HUDEP-2 (cell line): ENCODE results near the gene FAM168A.

Experiments used
- DNase-seq, 76 experiments: peaks; one replicate each; lab custom pipeline; 2025; ENCODE audit not compliant: unreplicated experiment in 76 of 76; lab: John Stamatoyannopoulos, UW

The FAM168A gene

DNA sequence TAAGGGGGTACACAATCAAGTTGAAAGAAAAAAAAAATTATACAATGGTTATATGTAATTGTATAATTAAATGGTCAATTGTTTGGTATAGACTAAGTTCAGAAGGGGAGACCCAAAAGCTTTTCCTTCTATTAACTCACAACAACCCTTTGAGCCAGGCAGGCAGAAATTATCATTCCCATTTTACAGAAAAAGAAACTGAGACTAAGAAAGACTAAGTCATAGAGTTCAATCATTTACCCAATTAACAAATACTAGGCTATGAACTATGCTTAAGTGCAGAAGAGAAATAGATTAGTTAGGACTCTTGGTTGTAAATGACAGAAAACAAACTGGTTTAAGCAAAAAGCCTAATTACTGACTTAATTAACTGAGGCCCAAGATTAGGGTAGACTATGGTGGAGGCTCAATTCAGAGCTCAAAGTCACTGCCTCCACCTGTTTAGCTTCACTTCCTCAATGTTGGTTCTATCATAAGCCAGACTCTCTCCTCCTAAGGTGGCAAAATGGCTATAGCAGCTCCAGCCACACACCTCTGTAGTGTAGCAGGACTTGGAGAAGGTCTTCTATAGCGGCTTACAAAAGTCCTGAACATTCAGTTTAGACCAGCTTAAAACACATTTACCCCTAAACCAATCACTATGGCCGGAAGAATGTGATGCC is 34.2 kb downstream of the FAM168A start:
- no peak for DNase-seq

DNA sequence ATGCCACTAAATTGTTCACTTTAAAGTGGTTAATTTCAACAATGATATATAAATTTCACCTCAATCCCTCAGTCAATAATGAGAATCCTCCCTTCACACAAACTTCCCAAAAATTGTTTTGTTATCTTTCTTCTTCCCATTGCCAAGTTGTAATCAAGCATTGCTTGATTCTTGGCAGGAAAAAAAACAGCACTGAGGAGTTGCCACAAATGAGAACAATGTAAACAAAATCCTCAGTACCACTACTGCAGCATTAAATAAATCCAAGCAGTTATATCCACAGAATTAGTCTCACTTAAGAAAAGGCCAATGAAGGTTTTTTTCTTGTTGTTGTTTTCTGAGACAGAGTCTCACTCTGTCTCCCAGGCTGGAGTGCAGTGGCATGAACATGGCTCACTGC is 38.2 kb downstream of the FAM168A start:
- DNase-seq: no peak

DNA sequence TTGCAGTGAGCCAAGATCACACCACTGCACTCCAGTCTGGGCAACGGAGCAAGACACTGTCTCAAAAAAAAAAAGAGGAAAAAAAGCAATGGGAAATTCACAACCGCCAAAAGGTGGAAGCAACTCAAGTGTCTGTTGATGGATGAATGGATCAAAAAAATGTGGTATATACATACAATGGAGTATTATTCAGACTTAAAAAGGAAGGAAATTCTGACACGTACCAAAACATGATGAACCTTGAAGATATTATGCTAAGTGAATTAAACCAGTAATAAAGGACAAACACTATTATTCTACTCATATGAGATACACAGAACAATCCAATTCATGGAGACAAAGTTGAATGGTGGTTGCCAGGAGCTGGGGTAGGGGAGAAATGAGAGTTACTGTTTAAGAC is 40.9 kb downstream of the FAM168A start:
- DNase-seq: no peak

DNA sequence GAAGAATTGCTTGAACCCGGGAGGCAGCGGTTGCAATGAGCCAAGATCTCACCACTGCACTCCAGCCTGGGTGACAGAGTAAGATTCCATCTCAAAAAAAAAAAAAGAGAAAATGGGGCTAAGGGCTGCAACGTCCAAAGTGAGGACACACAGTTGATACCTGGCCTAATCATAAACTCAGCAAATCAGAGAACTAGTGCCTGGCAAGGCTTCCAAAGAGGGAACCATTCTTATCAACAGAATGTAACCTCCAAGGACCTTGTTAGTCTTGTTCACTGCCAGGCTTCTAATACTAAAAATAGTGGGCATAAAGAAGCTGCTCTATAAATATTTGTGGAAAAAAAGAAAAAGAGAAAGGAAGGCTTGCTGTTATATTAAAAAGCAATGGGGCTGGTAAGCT is 42.3 kb downstream of the FAM168A start:
- DNase-seq: no peak

DNA sequence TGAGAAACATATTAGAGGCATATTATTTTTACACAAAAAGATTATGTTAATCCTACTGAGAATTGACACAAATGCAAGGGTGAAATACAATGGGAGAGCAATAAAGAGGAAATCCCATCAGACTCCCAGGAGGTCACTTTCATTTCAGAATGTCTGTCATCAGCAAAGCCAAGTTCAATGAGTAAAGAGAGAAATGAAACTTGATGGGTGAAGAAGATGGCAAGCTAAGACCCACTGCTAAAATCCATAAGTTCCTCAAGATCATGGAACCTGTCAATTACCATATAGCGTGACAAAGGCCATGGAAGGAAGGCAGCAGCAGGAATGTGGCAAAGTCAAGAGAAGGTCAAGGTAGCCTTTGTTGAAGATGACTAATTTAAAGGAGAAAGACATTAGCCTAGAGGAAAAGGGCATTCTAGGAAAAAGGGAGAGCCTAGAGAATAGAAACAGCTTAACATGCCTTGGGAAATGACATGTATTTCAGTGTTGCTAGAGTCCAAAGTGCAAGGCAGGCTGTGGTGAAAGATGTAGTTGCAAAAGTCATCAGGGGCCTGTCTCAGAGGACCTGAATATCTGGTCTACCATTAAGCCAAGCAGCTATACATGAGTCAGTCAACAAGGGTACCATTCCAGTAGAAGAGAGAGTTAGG is 43.1 kb downstream of the FAM168A start:
- DNase-seq: no peak

DNA sequence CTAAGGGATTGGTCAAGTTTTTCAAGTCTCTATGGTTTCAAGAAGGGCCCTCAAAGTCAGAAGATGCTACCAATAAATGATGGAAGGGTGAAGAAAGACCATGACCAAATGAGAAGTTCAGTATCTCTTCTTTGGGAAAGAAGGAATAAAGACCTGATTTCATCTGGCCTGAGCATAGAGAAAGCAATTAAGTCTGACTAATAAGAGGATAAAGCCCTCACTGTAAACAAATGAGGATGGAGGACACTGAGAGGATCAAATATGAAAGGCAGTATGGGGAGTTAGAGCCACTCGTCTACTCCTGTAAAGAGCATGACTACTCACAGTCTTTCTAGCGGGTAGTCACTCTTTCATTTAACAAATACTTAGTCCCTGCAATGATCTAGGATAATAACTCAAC is 44.6 kb downstream of the FAM168A start:
- no peak for DNase-seq

DNA sequence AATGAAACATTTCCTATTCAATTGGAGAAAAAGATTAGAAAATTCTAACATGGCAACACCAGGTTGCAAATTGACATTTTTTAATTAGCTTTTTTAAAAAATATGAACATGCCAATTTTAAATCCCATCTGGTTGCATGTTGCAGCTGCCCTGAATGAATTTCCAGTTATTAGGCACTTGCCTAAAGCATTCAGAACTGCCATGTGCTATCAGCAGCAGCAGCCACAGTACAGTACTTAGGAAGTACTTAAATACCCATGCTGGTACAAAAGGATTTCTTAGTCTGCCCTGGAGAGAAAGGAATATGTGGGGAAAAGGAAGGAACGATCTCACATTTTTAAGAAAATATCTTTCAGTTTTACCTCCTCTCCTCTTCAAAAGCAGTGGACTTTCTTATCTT is 46.2 kb downstream of the FAM168A start:
- DNase-seq: no peak

DNA sequence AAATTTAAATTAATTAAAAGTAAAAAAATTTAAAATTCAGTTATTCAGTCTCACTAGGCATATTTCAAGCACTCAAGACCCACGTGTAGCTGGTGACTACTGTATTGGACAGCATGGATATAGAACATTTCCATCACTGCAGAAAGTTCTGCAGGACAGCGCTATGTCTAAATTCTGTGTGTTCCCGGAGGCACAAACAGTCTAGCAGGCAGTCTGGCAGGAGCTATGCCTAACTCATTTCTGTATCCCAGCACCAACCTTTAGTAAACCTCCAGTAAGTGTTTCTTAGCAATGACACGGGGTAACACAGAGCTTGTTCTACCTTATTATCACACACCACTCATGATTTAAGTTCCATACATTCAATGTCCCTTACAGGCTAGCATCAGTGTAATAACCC is 48.5 kb downstream of the FAM168A start:
- no peak for DNase-seq

DNA sequence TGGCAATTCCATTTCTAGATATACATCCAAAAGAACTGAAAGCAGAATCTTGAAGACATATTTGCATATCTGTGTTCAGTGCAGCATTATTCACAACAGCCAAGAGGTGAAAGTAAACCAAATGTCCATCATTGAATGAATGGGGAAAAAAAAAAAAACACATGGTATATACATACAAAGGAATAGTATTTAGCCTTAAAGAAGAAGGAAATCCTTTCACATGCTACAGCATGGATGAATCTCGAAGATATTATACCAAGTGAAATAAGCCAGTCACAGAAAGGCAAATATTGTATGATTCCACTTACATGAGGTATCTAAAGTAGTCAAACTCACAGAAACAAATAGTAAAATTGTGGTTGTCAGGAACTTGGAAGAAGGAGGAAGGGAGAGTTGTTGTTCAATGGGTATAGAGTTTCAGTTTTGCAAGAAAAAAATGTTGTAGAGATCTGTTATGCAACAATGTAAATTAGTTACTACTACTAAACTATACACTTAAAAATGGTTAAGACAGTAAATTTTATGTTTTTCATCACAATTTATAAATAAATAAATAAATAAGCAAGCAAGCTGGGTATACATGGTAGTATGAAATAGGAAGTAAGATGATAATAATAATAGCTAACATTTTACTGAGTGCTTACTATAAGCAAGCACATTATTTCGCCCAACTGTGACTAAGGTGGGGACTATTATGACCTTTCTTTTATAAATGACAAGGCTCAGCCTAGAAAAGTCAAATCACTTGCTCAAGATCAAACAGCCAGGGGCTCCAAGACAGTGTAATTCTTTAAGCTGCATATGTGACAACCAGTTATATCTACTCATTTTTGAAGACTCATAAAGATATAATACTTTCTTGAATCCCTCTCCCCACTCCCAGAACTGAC is 50.0 kb downstream of the FAM168A start:
- no peak for DNase-seq

DNA sequence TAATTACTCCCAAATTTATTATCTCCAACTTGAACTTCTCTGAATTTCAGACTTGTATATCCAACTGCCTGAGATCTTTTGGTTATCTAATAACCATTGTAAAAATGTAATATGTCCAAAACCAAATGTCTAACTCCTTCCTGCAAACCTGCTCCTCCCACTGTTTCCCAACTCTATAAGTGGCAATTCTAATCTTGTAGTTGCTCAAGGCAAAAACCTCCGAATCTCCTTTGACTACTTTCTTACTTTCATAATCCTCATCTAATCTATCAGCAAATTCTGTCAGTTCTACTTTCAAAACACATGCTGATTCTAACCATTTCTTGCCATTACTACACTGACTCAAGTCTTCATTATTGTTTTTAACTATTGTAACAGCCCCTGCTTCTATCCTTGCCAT is 55.7 kb downstream of the FAM168A start:
- no peak for DNase-seq

DNA sequence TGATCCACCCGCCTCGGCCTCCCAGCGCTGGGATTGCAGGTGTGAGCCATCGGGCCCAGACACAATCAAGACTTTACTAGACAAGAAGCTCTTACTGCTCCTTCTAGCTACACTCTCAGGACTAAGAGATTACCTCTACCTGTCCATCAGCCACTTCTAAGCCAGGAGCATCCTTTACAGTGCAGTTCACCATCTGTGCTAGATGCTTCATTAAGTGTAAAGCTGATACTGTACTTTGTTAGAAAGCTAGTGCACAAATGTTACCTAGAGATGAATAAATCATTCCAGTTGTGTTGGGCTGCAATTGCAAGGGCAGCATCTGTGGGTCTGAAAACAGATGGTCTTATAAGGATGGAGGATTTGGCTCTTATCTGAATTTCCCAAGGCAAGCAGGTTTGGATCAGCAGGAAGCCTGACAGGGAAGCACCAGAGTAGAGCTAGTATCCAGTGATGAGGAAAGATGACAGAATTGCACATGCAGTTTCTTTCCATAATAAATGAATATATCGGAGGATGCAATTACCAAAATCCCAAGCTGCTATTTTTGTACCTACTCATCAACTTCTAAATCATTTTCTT is 58.3 kb downstream of the FAM168A start:
- DNase-seq: no peak

DNA sequence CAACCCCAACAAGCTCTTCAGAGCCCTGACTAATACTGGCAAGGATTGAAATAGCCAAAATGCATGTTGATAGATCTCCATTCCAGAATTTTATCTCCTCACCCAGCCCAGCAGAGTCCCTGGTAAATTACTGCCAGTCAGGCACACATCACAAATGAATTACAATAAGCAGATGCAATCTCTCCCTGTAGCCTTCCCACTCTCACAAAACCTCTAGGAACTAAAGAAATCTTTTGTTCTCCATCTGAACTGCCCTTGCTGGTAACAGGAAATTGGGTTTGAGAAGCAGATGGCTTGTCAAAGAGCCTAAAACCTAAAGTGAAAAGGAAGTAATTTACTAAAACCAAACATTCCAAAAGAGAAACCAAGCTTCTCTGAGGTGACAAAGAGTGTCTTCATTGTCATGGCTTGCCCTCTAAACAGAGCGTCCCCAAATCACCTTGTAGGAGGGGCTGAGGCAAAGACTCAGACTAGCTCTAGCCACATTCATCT is 59.5 kb downstream of the FAM168A start:
- DNase-seq: no peak

DNA sequence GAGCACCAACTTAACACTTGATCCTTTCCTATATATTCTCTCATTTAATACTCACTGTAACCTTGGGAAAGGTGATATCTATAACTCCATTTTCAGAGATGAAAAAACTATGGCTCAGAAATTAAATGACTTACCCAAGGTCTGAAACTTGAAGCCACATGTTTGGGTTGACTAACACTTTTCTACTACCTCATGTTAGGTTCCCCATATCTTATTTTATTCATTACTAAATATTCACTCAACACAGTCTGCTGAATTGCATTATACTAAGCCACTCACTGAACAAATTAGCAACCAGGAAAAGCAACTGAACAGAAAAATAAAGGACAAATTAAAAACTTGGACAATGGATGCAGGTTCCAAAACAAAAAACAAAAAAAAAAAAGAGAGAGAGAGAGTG is 59.9 kb downstream of the FAM168A start:
- DNase-seq: no peak

DNA sequence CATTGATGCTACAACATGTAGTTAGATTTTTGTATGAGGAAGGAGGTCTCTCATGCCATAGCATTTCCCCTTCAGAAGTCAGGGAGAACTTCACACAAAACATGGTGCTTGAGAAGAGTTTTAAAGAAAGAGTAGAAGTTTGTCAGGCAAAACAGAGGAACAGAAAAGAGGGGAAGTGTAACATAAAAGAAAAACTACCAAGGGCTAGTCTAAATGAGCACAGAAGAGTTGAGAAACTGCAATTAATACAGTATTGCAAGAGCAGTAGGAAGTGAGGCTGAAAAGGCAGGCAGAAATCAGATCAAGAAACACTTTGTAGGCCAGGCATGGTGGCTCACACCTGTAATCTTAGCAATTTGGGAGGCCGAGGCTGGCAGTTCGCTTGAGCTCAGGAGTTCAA is 61.0 kb downstream of the FAM168A start:
- DNase-seq: no peak

DNA sequence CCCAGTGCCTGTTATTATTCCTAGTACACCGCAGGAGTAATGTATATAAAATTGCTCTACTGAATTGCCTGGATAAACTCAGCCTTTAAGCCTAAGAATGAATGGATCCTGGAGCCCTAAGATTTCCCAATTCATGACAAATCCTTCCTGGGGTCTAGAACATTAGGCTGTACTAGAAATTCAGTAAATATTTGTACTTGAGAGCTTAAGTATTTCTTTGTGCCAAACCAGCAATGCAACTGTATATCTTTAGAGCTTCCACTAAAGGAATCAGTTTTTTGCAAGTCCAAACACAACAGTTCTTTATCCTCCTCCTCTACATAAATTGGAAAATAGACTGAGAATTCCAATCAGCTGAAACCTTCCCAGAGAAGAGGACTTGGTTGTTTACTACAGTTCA is 65.6 kb downstream of the FAM168A start:
- DNase-seq: no peak

DNA sequence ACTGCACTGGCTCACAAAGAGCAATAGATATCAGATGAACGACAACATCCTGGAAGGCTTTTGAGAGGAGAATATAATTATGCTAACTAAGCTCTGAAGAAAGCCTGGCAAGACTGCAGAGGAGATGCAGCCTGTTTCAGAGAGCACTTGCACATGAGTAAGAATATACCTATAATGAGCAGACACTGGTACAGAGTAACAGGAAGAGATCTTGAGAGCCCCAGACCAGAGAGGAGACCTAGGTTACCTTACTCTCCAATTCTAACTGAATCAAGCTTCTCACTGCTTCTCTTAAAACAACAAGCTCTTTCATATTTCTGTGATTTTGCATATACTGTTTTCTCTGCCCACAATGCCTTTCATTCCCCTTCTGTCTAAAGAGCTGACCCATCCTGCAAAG is 66.5 kb downstream of the FAM168A start:
- no peak for DNase-seq

DNA sequence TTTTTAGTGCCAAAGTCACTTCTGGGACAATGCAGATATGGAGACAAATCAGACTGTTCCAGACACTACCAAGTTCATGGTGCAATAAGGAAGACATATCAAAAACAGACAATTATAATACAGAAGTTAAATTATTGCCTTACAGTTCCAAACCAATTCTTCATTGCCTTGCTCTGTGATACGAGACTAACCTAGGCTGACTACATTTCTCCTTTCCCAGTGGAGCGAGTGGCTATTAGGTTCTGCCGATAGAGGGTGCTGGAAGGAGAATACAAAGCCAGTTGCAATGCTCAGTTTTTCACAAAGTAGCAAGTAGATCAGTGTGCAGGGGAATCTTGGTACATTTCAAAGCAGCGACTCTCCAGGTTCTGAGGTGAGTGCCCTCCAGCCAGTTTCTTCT is 67.8 kb downstream of the FAM168A start:
- peak in 4 of 76 experiments; percentile 1 to 11 (median 2) for DNase-seq

DNA sequence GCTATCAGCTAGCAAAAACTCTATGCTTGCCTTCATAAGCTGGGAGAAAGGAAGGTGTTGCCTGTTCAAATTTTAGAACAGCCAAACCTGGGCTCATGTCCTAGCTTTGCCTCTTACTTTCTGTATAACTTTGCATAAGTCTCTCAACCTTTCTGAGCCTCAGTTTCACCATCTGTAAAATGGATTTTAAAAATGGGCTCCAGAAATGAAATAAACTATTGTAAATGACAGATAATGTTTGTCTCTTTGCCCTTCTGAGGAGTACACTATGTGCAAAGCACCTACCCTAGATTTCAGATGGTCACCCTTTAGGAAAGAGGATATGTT is 68.7 kb downstream of the FAM168A start:
- DNase-seq: no peak

DNA sequence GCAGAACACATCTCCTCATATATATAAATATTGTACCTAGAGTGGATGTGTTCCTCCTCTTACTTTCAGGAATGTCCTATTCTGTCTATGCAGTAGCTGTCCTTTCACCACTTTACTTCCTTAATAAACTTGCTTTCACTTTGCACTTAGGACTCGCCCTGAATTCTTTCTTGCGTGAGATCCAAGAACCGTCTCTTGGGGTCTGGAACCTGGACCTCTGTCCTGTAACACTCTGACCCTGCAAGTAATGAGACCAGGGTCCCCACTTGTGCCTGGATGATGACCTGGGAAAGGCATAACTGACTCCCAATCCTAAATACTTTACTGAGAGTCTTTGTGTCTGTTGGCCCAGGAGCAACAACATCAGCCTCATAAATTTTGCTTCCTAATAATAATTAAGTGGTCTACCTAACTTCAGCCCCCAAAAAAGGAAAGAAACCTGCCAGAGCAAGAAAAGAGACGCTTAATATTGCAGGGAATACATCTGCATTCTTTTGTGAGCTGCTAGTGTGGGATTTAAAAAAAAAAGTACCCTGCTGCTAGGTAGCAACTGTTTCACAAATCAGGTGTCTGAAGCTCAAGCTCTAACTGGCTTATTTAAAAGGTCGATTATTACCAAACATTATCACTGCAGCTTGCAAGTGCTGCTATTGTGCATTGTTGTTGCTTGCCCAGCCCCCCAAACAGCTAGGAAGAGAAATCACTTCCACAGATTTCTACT is 69.3 kb downstream of the FAM168A start:
- no peak for DNase-seq

DNA sequence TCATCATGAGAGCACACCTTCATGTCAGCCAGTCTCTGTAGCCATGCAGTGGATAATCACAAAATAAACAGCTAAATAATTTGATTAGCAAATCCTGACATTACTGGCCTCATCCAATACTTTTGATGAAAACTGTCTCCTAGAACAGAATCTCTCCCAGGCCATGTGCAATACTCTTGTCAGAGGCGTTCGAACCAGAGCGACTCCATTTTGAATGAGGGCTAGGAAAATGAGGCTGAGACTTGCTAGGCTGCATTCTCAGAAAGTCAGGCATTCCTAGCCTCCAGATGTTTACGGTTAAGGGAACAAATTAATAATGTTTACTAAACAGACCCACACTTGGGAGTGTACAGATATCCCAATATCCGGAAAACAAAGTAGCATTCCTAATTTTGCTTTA is 69.9 kb downstream of the FAM168A start:
- DNase-seq: no peak

DNA sequence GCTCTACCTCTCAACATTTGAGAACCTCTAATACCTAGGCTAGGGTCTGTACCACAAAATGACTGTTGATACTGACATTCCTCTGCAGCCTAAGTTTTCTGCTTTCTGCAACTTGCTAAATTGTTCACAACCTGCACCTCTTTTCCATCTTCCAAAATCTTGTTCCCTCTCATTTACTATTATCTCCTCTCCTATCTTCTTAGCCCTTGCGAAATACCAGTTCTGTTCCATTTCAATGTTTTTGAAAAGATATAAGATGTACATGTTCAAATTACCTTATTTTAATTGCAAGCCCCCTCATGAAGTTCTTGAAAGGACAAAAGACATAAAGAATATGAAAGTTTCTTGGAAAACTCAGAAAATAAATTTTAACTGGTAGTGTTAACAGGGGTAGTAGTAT is 72.3 kb downstream of the FAM168A start:
- DNase-seq: no peak
